GM23248 (cell line): Measurements from ENCODE around the gene CFAP97D2. TPM values are rescaled to one million over a fixed set of nuclear protein-coding genes. Genes with fewer than 3 reads are reported as not detected.

Source experiments
- DNase-seq: peaks from one replicate; pipeline ENCODE4 v3.0.0-alpha.2; 2015
- H2AFZ ChIP-seq: fragments of 200-600 bp; sonication (generic); 2 replicates; pipeline ENCODE4 v1.6.1; 2016; ENCODE audit warnings: antibody characterized with exemption
- H3F3A ChIP-seq: fragments of 200-600 bp; sonication (generic); 2 replicates; pipeline ENCODE4 v1.6.1; 2016; ENCODE audit warnings: mild to moderate bottlenecking, antibody characterized with exemption, mixed run types; ENCODE audit not compliant: insufficient read depth
- H3K27ac ChIP-seq: fragments of 200-600 bp; sonication (generic); 2 replicates; pipeline ENCODE4 v1.5.1; 2016; ENCODE audit warnings: mild to moderate bottlenecking
- H3K27me3 ChIP-seq: fragments of 200-600 bp; sonication (generic); replicated peaks from 2 replicates; pipeline ENCODE4 v1.6.1; 2016; ENCODE audit warnings: mild to moderate bottlenecking; ENCODE audit not compliant: insufficient read depth
- H3K36me3 ChIP-seq: fragments of 200-600 bp; sonication (generic); 2 replicates; pipeline ENCODE4 v1.6.1; 2016; ENCODE audit warnings: low read depth, mild to moderate bottlenecking
- H3K4me1 ChIP-seq: fragments of 200-600 bp; sonication (generic); 2 replicates; pipeline ENCODE4 v1.6.1; 2016; ENCODE audit warnings: mild to moderate bottlenecking; ENCODE audit not compliant: insufficient read depth
- H3K4me2 ChIP-seq: fragments of 200-600 bp; sonication (generic); one replicate; pipeline ENCODE4 v1.6.1; 2016; ENCODE audit warnings: mild to moderate bottlenecking; ENCODE audit not compliant: unreplicated experiment
- H3K4me3 ChIP-seq: fragments of 200-600 bp; sonication (generic); 2 replicates; pipeline ENCODE4 v1.5.1; 2016; ENCODE audit warnings: mild to moderate bottlenecking
- H3K79me2 ChIP-seq: fragments of 200-600 bp; sonication (generic); 2 replicates; pipeline ENCODE4 v1.6.1; 2016; ENCODE audit warnings: mild to moderate bottlenecking; ENCODE audit not compliant: insufficient read depth
- H3K9ac ChIP-seq: fragments of 200-600 bp; sonication (generic); 2 replicates; pipeline ENCODE4 v1.6.1; 2016; ENCODE audit warnings: mild to moderate bottlenecking
- H3K9me2 ChIP-seq: fragments of 200-600 bp; sonication (generic); 2 replicates; pipeline ENCODE4 v1.6.1; 2016; ENCODE audit warnings: mixed run types, mild to moderate bottlenecking, moderate library complexity; ENCODE audit not compliant: insufficient read depth
- H3K9me3 ChIP-seq: fragments of 200-600 bp; sonication (generic); one replicate; pipeline ENCODE4 v1.6.1; 2017; ENCODE audit warnings: low read depth
- H4K20me1 ChIP-seq: fragments of 200-600 bp; sonication (generic); 2 replicates; pipeline ENCODE4 v1.6.0; 2016; ENCODE audit not compliant: insufficient read depth
- EZH2 ChIP-seq: fragments of 200-600 bp; sonication (generic); IDR thresholded peaks from 2 replicates; pipeline ENCODE4 v1.6.1; 2018; ENCODE audit warnings: antibody characterized with exemption, mild to moderate bottlenecking; ENCODE audit not compliant: insufficient read depth, poor library complexity, severe bottlenecking
- EZH2phosphoT487 ChIP-seq: fragments of 200-600 bp; sonication (generic); IDR thresholded peaks from 2 replicates; pipeline ENCODE4 v1.6.1; 2018; ENCODE audit warnings: antibody characterized with exemption, moderate library complexity, mild to moderate bottlenecking, low read depth; ENCODE audit not compliant: insufficient read depth
- WGBS, 2 experiments: methylation state at CpG; one replicate each; pipeline ENCODE4 v1.1.6; 2015 to 2017; ENCODE audit warnings: low lambda C conversion rate in 2 of 2, low coverage in 1 of 2; ENCODE audit errors: missing lambda C conversion rate in 2 of 2; 5-methylcytosine and 5-hydroxymethylcytosine counted together
- in situ Hi-C: fragments of 300-500 bp; cut with MboI; formaldehyde crosslinking; loops from 2 replicates; pipeline ENCODE4 v1.15.0; 2020
- polyA plus RNA-seq: library from polyadenylated mRNA; unstranded; fragments of >200 nt; fragmentation: Nextera tagmentation; extraction: Ambion mirVana; gene quantifications from 2 replicates; pipeline ENCODE4 v1.2.1, GENCODE V29; 2016
- total RNA-seq: library from RNA; depleted of rRNA; stranded (reverse); fragments of >200 nt; shearing (Covaris generic); gene quantifications from 2 replicates; pipeline ENCODE4 v1.2.3, GENCODE V29; 2014

Gene CFAP97D2
- total and polyA plus RNA-seq, 2 experiments from 2014 or later = not detected

- in situ Hi-C loops = no loop called here
- WGBS, 2 experiments = 84 to 85% methylated on average over 26 of the region's 26 CpGs
- TF ChIP-seq EZH2phosphoT487 (no peak), EZH2 (no peak)
Measured at GRCh38 chr13:114164681-114165429, 14.2 kb upstream of the CFAP97D2 start.

GRCh38 chr13:114166381-114167131, 12.5 kb upstream of the CFAP97D2 start:
- Histone ChIP-seq H3K79me2 (no peaks in the 10 kb centered on the region), H3K27me3 (no peaks in the 10 kb centered on the region; the same call in 1 of the 2 replicates), H3K9me3 (no peaks in the 10 kb centered on the region), H3K27ac (no peak overlapping the region), H2AFZ (no peak overlapping the region), H3K4me2 (no peak overlapping the region), H3K36me3 (no peaks in the 10 kb centered on the region), H3F3A (no peaks in the 10 kb centered on the region), H3K9me2 (no peaks in the 10 kb centered on the region), H4K20me1 (no peaks in the 10 kb centered on the region), H3K9ac (no peak overlapping the region), H3K4me1 (peaks cover 8% of the 10 kb centered on the region; the same call in 1 of the 2 replicates), H3K4me3 (no peak overlapping the region)
- DNase-seq = peak; percentile 24
- TF ChIP-seq EZH2phosphoT487 (no peak), EZH2 (no peak)
- WGBS, 2 experiments = 32 to 38% methylated on average over 19 to 20 of the region's 20 CpGs
- in situ Hi-C loops = no loop called here

More at GRCh38 chr13:114164681-114165429, 14.2 kb upstream of the CFAP97D2 start:
- H2AFZ ChIP-seq = no peak overlapping the region
- no peaks in the 10 kb centered on the region for H3K9me3 ChIP-seq
- H3F3A ChIP-seq = no peaks in the 10 kb centered on the region
- no peaks in the 10 kb centered on the region; the same call in 1 of the 2 replicates for H3K27me3 ChIP-seq
- H3K79me2 ChIP-seq = no peaks in the 10 kb centered on the region
- no peak overlapping the region for H3K4me2 ChIP-seq
- no peak overlapping the region for H3K4me3 ChIP-seq
- H3K36me3 ChIP-seq = no peaks in the 10 kb centered on the region
- no peaks in the 10 kb centered on the region for H3K9me2 ChIP-seq
- no peak overlapping the region for H3K27ac ChIP-seq
- no peaks in the 10 kb centered on the region for H4K20me1 ChIP-seq
- H3K9ac ChIP-seq = no peak overlapping the region
- DNase-seq = no peak
- H3K4me1 ChIP-seq = peaks cover 8% of the 10 kb centered on the region; the same call in 1 of the 2 replicates

GRCh38 chr13:114167426-114167825, 11.6 kb upstream of the CFAP97D2 start:
- Histone ChIP-seq H3K27ac (no peak overlapping the region), H3K36me3 (no peaks in the 10 kb centered on the region), H3K9ac (no peak overlapping the region), H3F3A (no peaks in the 10 kb centered on the region), H4K20me1 (no peaks in the 10 kb centered on the region), H3K79me2 (no peaks in the 10 kb centered on the region), H3K27me3 (no peaks in the 10 kb centered on the region; the same call in 1 of the 2 replicates), H3K9me2 (no peaks in the 10 kb centered on the region), H3K9me3 (no peaks in the 10 kb centered on the region), H3K4me3 (no peak overlapping the region), H3K4me2 (no peak overlapping the region), H3K4me1 (no peaks in the 10 kb centered on the region; the same call in 1 of the 2 replicates), H2AFZ (no peak overlapping the region)
- DNase-seq = peak; percentile 18
- in situ Hi-C loops = no loop called here
- 65 to 72% methylated on average over 5 of the region's 5 CpGs for WGBS, 2 experiments
- TF ChIP-seq EZH2 (no peak), EZH2phosphoT487 (no peak)

- Histone ChIP-seq H3K4me1 (no peaks in the 10 kb centered on the region), H3K27me3 (no peaks in the 10 kb centered on the region; the same call in 1 of the 2 replicates), H3F3A (no peaks in the 10 kb centered on the region), H4K20me1 (no peaks in the 10 kb centered on the region), H3K36me3 (no peaks in the 10 kb centered on the region), H3K4me2 (no peak overlapping the region), H3K79me2 (no peaks in the 10 kb centered on the region), H3K9me3 (no peaks in the 10 kb centered on the region), H3K9me2 (no peaks in the 10 kb centered on the region), H3K9ac (no peak overlapping the region), H3K27ac (no peak overlapping the region), H3K4me3 (no peak overlapping the region), H2AFZ (no peak overlapping the region)
- 88 to 91% methylated on average over 5 of the region's 5 CpGs for WGBS, 2 experiments
- TF ChIP-seq EZH2phosphoT487 (no peak), EZH2 (no peak)
- in situ Hi-C loops = no loop called here
- DNase-seq = no peak
Measured at GRCh38 chr13:114167885-114168284, 11.2 kb upstream of the CFAP97D2 start.
